HEK293 (cell line): ENCODE results near the gene PRSS50.

Source experiments
- CTCF ChIA-PET: fragments of 350-600 bp; formaldehyde crosslinking; extraction: SDS; loops from one replicate; lab custom pipeline; 2021; ENCODE audit warnings: antibody characterized with exemption; lab: Yijun Ruan, JAX
- POLR2A ChIA-PET: fragments of 300-600 bp; formaldehyde crosslinking; extraction: SDS; loops from one replicate; lab custom pipeline; 2020; ENCODE audit warnings: antibody characterized with exemption, inconsistent platforms; lab: Yijun Ruan, JAX
- H3K27ac ChIP-seq: fragments of 200-500 bp; sonication (Bioruptor generic); 2 replicates; pipeline ENCODE4 v1.5.1; 2014; ENCODE audit warnings: low read depth, low read length, control low read depth, inconsistent platforms; ENCODE audit errors: extremely low read depth
- H3K36me3 ChIP-seq, 2 experiments: fragments of 200-500 bp in 1 of 2; sonication (Bioruptor generic) in 1 of 2; 1 replicate in 1 of 2; 2 replicates in 1 of 2; pipeline ENCODE4 v1.5.1; 2014 to 2017; ENCODE audit warnings: inconsistent platforms in 2 of 2, low read length in 2 of 2; ENCODE audit not compliant: control insufficient read depth in 2 of 2, insufficient read depth in 1 of 2
- H3K4me1 ChIP-seq: fragments of 200-500 bp; sonication (Bioruptor generic); 2 replicates; pipeline ENCODE4 v1.5.1; 2014; ENCODE audit warnings: mild to moderate bottlenecking, low read length, inconsistent platforms; ENCODE audit not compliant: control insufficient read depth, insufficient read depth
- H3K4me3 ChIP-seq: 2 replicates; pipeline ENCODE4 v1.5.1; 2011; ENCODE audit warnings: low read depth, mild to moderate bottlenecking, control low read depth, low read length, moderate library complexity
- H3K9me3 ChIP-seq: fragments of 200-500 bp; sonication (Bioruptor generic); 2 replicates; pipeline ENCODE4 v1.5.1; 2014; ENCODE audit warnings: low read depth, low read length, inconsistent platforms; ENCODE audit not compliant: control insufficient read depth, insufficient read depth
- GLI4 ChIP-seq: fragments of 450-650 bp; formaldehyde crosslinking; IDR thresholded peaks from 2 replicates; pipeline ENCODE4 v1.5.1; 2016; ENCODE audit warnings: missing biosample characterization, missing genetic modification characterization
- HOXD13 ChIP-seq: sonication (generic); formaldehyde crosslinking; IDR thresholded peaks from 2 replicates; pipeline ENCODE4 v1.8.0; 2022; ENCODE audit warnings: missing genetic modification reagents, borderline replicate concordance
- KLF8 ChIP-seq: fragments of 450-650 bp; formaldehyde crosslinking; IDR thresholded peaks from 2 replicates; pipeline ENCODE4 v1.5.1; 2016; ENCODE audit warnings: missing biosample characterization, missing genetic modification characterization
- OSR2 ChIP-seq: fragments of 450-650 bp; formaldehyde crosslinking; IDR thresholded peaks from 2 replicates; pipeline ENCODE4 v1.5.1; 2016; ENCODE audit warnings: missing biosample characterization, missing genetic modification characterization
- PBX3 ChIP-seq: sonication (generic); formaldehyde crosslinking; IDR thresholded peaks from 2 replicates; pipeline ENCODE4 v1.8.1; 2022; ENCODE audit warnings: mild to moderate bottlenecking, moderate library complexity, missing genetic modification reagents
- REPIN1 ChIP-seq: fragments of 450-650 bp; formaldehyde crosslinking; IDR thresholded peaks from 2 replicates; pipeline ENCODE4 v1.5.1; 2017; ENCODE audit warnings: missing biosample characterization, missing genetic modification characterization, low read depth
- TRIM28 ChIP-seq: IDR thresholded peaks from 2 replicates; pipeline ENCODE4 v1.6.1; 2011; ENCODE audit warnings: low read length, control low read depth, borderline replicate concordance
- ZBTB1 ChIP-seq: fragments of 450-650 bp; formaldehyde crosslinking; IDR thresholded peaks from 2 replicates; pipeline ENCODE4 v1.5.1; 2016; ENCODE audit warnings: missing biosample characterization, missing genetic modification characterization
- ZBTB26 ChIP-seq: fragments of 450-650 bp; formaldehyde crosslinking; optimal IDR thresholded peaks from 2 replicates; pipeline ENCODE3; 2016; ENCODE audit warnings: missing biosample characterization, mild to moderate bottlenecking, missing genetic modification characterization
- ZBTB49 ChIP-seq: fragments of 450-650 bp; formaldehyde crosslinking; IDR thresholded peaks from 2 replicates; pipeline ENCODE4 v1.5.1; 2016; ENCODE audit warnings: missing biosample characterization, missing genetic modification characterization, low read depth
- ZNF155 ChIP-seq: fragments of 450-650 bp; formaldehyde crosslinking; IDR thresholded peaks from 2 replicates; pipeline ENCODE4 v1.5.1; 2016; ENCODE audit warnings: missing biosample characterization, missing genetic modification characterization
- ZNF26 ChIP-seq: fragments of 450-650 bp; formaldehyde crosslinking; IDR thresholded peaks from 2 replicates; pipeline ENCODE4 v1.5.1; 2016; ENCODE audit warnings: missing biosample characterization, missing genetic modification characterization
- ZNF292 ChIP-seq: fragments of 450-650 bp; formaldehyde crosslinking; IDR thresholded peaks from 2 replicates; pipeline ENCODE4 v1.5.1; 2016; ENCODE audit warnings: low read depth, missing biosample characterization, missing genetic modification characterization, borderline replicate concordance
- ZNF354C ChIP-seq: fragments of 450-650 bp; formaldehyde crosslinking; IDR thresholded peaks from 2 replicates; pipeline ENCODE4 v1.5.1; 2016; ENCODE audit warnings: missing biosample characterization, missing genetic modification characterization, low read depth, borderline replicate concordance
- ZNF37A ChIP-seq: fragments of 450-650 bp; IDR thresholded peaks from 2 replicates; pipeline ENCODE4 v1.5.1; 2018; ENCODE audit warnings: missing biosample characterization, missing genetic modification characterization
- ZNF473 ChIP-seq: fragments of 450-650 bp; formaldehyde crosslinking; IDR thresholded peaks from 2 replicates; pipeline ENCODE4 v1.5.1; 2017; ENCODE audit warnings: missing biosample characterization, missing genetic modification characterization
- ZNF48 ChIP-seq: fragments of 450-650 bp; formaldehyde crosslinking; IDR thresholded peaks from 2 replicates; pipeline ENCODE4 v1.5.1; 2016; ENCODE audit warnings: missing biosample characterization, missing genetic modification characterization
- ZNF521 ChIP-seq: fragments of 450-650 bp; formaldehyde crosslinking; IDR thresholded peaks from 2 replicates; pipeline ENCODE4 v1.5.1; 2017; ENCODE audit warnings: missing biosample characterization, mild to moderate bottlenecking, missing genetic modification characterization
- ZNF555 ChIP-seq: fragments of 450-650 bp; formaldehyde crosslinking; conservative IDR thresholded peaks from 2 replicates; pipeline ENCODE4 v1.5.1; 2017; ENCODE audit warnings: missing biosample characterization, mild to moderate bottlenecking, missing genetic modification characterization, inconsistent platforms
- ZNF791 ChIP-seq: fragments of 450-650 bp; formaldehyde crosslinking; IDR thresholded peaks from 2 replicates; pipeline ENCODE4 v1.5.1; 2016; ENCODE audit warnings: missing biosample characterization, missing genetic modification characterization
- ZNF830 ChIP-seq: fragments of 450-650 bp; IDR thresholded peaks from 2 replicates; pipeline ENCODE4 v1.5.0; 2018; ENCODE audit warnings: missing biosample characterization, missing genetic modification characterization, low read depth, mild to moderate bottlenecking, moderate library complexity
- ZSCAN16 ChIP-seq: fragments of 450-650 bp; formaldehyde crosslinking; IDR thresholded peaks from 2 replicates; pipeline ENCODE4 v1.5.1; 2016; ENCODE audit warnings: missing biosample characterization, missing genetic modification characterization

Gene PRSS50

GRCh38 chr3:46710229-46710628, 7.4 kb downstream of the PRSS50 start:
- ChIA-PET POLR2A (no interaction called here), CTCF (interaction anchor here (0.6 kb wide), 1 partner anchor 100 kb away, joined by 3 read pairs; no protein-coding TSS in a partner anchor)
- Histone ChIP-seq H3K36me3 (no peaks in the 10 kb centered on the region), H3K9me3 (no peaks in the 10 kb centered on the region), H3K4me1 (no peaks in the 10 kb centered on the region), H3K27ac (no peak overlapping the region), H3K4me3 (no peak overlapping the region)
- no peak for TF ChIP-seq ZNF521 (tag by site-specific recombination)
- TF ChIP-seq ZBTB26 (tag by site-specific recombination), result no peak
- no peak for TF ChIP-seq ZNF791 (tag by site-specific recombination)
- TF ChIP-seq REPIN1, result no peak

- no peak for TF ChIP-seq ZNF48 (tag by site-specific recombination)
- no peak for TF ChIP-seq ZSCAN16 (tag by site-specific recombination)
- TF ChIP-seq ZBTB49 (tag by site-specific recombination), result no peak
- ChIA-PET POLR2A (no interaction called here), CTCF (interaction anchor here (0.6 kb wide), 1 partner anchor 100 kb away, joined by 3 read pairs; no protein-coding TSS in a partner anchor)
- Histone ChIP-seq H3K4me1 (no peaks in the 10 kb centered on the region), H3K36me3 (no peaks in the 10 kb centered on the region), H3K27ac (no peak overlapping the region), H3K4me3 (no peak overlapping the region), H3K9me3 (no peaks in the 10 kb centered on the region)
Measured at GRCh38 chr3:46709721-46710120, 7.9 kb downstream of the PRSS50 start.

GRCh38 chr3:46709157-46709654, 8.5 kb downstream of the PRSS50 start:
- no peaks in the 10 kb centered on the region for H3K9me3 ChIP-seq
- POLR2A ChIA-PET, result no interaction called here
- TF ChIP-seq GLI4 (tag by site-specific recombination), result no peak
- TF ChIP-seq ZNF830 (tag by site-specific recombination), result no peak
- no peak for TF ChIP-seq ZNF354C (tag by site-specific recombination)
- no peak for TF ChIP-seq OSR2
- no peak for TF ChIP-seq ZSCAN16 (tag by site-specific recombination)
- TF ChIP-seq ZNF155, result no peak
- CTCF ChIA-PET, result interaction anchor here (1.0 to 1.3 kb wide), 2 partner anchors 181 to 221 kb away, joined by 7 to 8 read pairs; no protein-coding TSS in a partner anchor
- no peaks in the 10 kb centered on the region for H3K36me3 ChIP-seq
- no peaks in the 10 kb centered on the region for H3K4me1 ChIP-seq
- H3K4me3 ChIP-seq, result no peak overlapping the region
- no peak overlapping the region for H3K27ac ChIP-seq

GRCh38 chr3:46708401-46709156, 9.1 kb downstream of the PRSS50 start:
- H3K4me3 ChIP-seq, result no peak overlapping the region
- ChIA-PET CTCF (interaction anchor here (1.0 to 1.3 kb wide), 2 partner anchors 181 to 220 kb away, joined by 7 to 8 read pairs; no protein-coding TSS in a partner anchor), POLR2A (no interaction called here)
- no peaks in the 10 kb centered on the region for H3K4me1 ChIP-seq
- H3K36me3 ChIP-seq, result no peaks in the 10 kb centered on the region
- H3K9me3 ChIP-seq, result no peaks in the 10 kb centered on the region
- no peak overlapping the region for H3K27ac ChIP-seq
- TF ChIP-seq TRIM28 (no peak), ZNF473 (tag by site-specific recombination) (no peak), ZBTB1 (tag by site-specific recombination) (no peak), PBX3 (CRISPR knock-in tag) (no peak), HOXD13 (CRISPR knock-in tag) (no peak), ZNF791 (tag by site-specific recombination) (no peak), ZNF555 (no peak), KLF8 (tag by site-specific recombination) (no peak), ZNF37A (tag by site-specific recombination) (no peak), ZNF292 (tag by site-specific recombination) (no peak), ZNF26 (tag by site-specific recombination) (no peak)
